22Rv1 (cell line): Measurements from ENCODE around the gene FBXO17.
"Not testable (repeated sequence)": the region's sequence is repeated elsewhere in the genome, so short reads cannot be mapped to it uniquely, and the experiment has no call there.

Source experiments
- CTCF ChIP-seq: fragments of 450-650 bp; IDR thresholded peaks from 2 replicates; pipeline ENCODE4 v1.5.1; 2017; ENCODE audit warnings: mild to moderate bottlenecking
- ZFX ChIP-seq: fragments of 450-650 bp; IDR thresholded peaks from 2 replicates; pipeline ENCODE4 v1.6.1; 2017; ENCODE audit warnings: antibody characterized with exemption, borderline replicate concordance

GRCh38 chr19:38966149-38966548 lies 9.4 kb downstream of the FBXO17 start:
- not testable (repeated sequence) for TF ChIP-seq CTCF, ZFX
